ENCODE data around the gene IGSF21.
A peak's percentile ranks its signal among the peaks of the same experiment; 100 is the strongest.

Gene IGSF21

GRCh38 chr1:18373151-18373550 lies 265.6 kb downstream of the IGSF21 start:
- no peak overlapping the region for H3K4me3 ChIP-seq (ENCODE audit: low read depth, low read length)
- no peak for TF ChIP-seq CTCF (IDR thresholded peaks at IDR 0.05; ENCODE audit: insufficient read depth, low read depth, low read length, missing control alignments)
- no peak for DNase-seq (ENCODE audit: low read depth)

GRCh38 chr1:18373882-18374493 lies 266.4 kb downstream of the IGSF21 start:
- TF ChIP-seq CTCF (IDR thresholded peaks at IDR 0.05; ENCODE audit: insufficient read depth, low read depth, low read length, missing control alignments): peak; percentile 67
- H3K4me3 ChIP-seq (ENCODE audit: low read depth, low read length): no peak overlapping the region
- DNase-seq (ENCODE audit: low read depth): peak; percentile 42

- TF ChIP-seq CTCF (IDR thresholded peaks at IDR 0.05; ENCODE audit: insufficient read depth, low read depth, low read length, missing control alignments): no peak
- DNase-seq (ENCODE audit: low read depth): no peak
- H3K4me3 ChIP-seq (ENCODE audit: low read depth, low read length): no peak overlapping the region
Observed at GRCh38 chr1:18376661-18377060, 269.1 kb downstream of the IGSF21 start.

- TF ChIP-seq CTCF (IDR thresholded peaks at IDR 0.05; ENCODE audit: insufficient read depth, low read depth, low read length, missing control alignments): no peak
- no peak overlapping the region for H3K4me3 ChIP-seq (ENCODE audit: low read depth, low read length)
- DNase-seq (ENCODE audit: low read depth): no peak
Observed at GRCh38 chr1:18380288-18380687, 272.7 kb downstream of the IGSF21 start.

- DNase-seq (ENCODE audit: low read depth): no peak
- TF ChIP-seq CTCF (IDR thresholded peaks at IDR 0.05; ENCODE audit: insufficient read depth, low read depth, low read length, missing control alignments): no peak
- H3K4me3 ChIP-seq (ENCODE audit: low read depth, low read length): no peak overlapping the region
Observed at GRCh38 chr1:18384059-18384458, 276.5 kb downstream of the IGSF21 start.

GRCh38 chr1:18384471-18384870 lies 276.9 kb downstream of the IGSF21 start:
- DNase-seq (ENCODE audit: low read depth): no peak
- no peak for TF ChIP-seq CTCF (IDR thresholded peaks at IDR 0.05; ENCODE audit: insufficient read depth, low read depth, low read length, missing control alignments)
- no peak overlapping the region for H3K4me3 ChIP-seq (ENCODE audit: low read depth, low read length)

- no peak overlapping the region for H3K4me3 ChIP-seq (ENCODE audit: low read depth, low read length)
- no peak for TF ChIP-seq CTCF (IDR thresholded peaks at IDR 0.05; ENCODE audit: insufficient read depth, low read depth, low read length, missing control alignments)
- DNase-seq (ENCODE audit: low read depth): no peak
Observed at GRCh38 chr1:18385239-18385790, 277.7 kb downstream of the IGSF21 start.

All from GM12865 (cell line).